Endodermal cell (in vitro differentiated cells): ENCODE data around the gene TCF4. TPM values are rescaled to one million over a fixed set of nuclear protein-coding genes. Genes with fewer than 3 reads are reported as not detected.

Experiments
- DNase-seq: peaks from one replicate; pipeline ENCODE4 v3.0.0-alpha.2; 2017
- H3K27ac ChIP-seq: 2 replicates; pipeline ENCODE4 v1.5.1; 2013; ENCODE audit warnings: mild to moderate bottlenecking, low read depth, low read length, moderate library complexity
- H3K27me3 ChIP-seq: 2 replicates; pipeline ENCODE4 v1.6.1; 2013; ENCODE audit warnings: mild to moderate bottlenecking, low read length, moderate library complexity; ENCODE audit not compliant: insufficient read depth, control insufficient read depth, poor library complexity, severe bottlenecking
- H3K36me3 ChIP-seq: 2 replicates; pipeline ENCODE4 v1.7.0; 2013; ENCODE audit warnings: mild to moderate bottlenecking, low read length, moderate library complexity; ENCODE audit not compliant: control insufficient read depth, insufficient read depth
- H3K4me1 ChIP-seq: one replicate; pipeline ENCODE4 v1.7.0; 2013; ENCODE audit warnings: low read length; ENCODE audit not compliant: control insufficient read depth, insufficient read depth
- H3K4me3 ChIP-seq: 2 replicates; pipeline ENCODE4 v1.5.1; 2013; ENCODE audit warnings: mild to moderate bottlenecking, low read length, moderate library complexity
- H3K9ac ChIP-seq: 2 replicates; pipeline ENCODE4 v1.6.1; 2013; ENCODE audit warnings: mild to moderate bottlenecking, low read length, moderate library complexity; ENCODE audit not compliant: poor library complexity, severe bottlenecking; ENCODE audit errors: extremely low read depth
- H3K9me3 ChIP-seq: 2 replicates; pipeline ENCODE4 v1.6.1; 2013; ENCODE audit warnings: mild to moderate bottlenecking, low read length, moderate library complexity; ENCODE audit not compliant: control insufficient read depth
- H3K27ac Mint-ChIP-seq: 2 replicates; pipeline ENCODE4 v1.8.0; 2020; ENCODE audit warnings: mixed read lengths
- H3K27me3 Mint-ChIP-seq: 2 replicates; pipeline ENCODE4 v1.8.0; 2021; ENCODE audit warnings: mild to moderate bottlenecking, mixed read lengths; ENCODE audit not compliant: insufficient read depth
- H3K36me3 Mint-ChIP-seq: 2 replicates; pipeline ENCODE4 v1.8.0; 2020; ENCODE audit warnings: low read depth, mixed read lengths
- H3K4me1 Mint-ChIP-seq: 2 replicates; pipeline ENCODE4 v1.8.0; 2020; ENCODE audit warnings: mixed read lengths
- H3K4me3 Mint-ChIP-seq: 2 replicates; pipeline ENCODE4 v1.8.0; 2020; ENCODE audit warnings: mild to moderate bottlenecking, moderate library complexity, mixed read lengths
- H3K9me3 Mint-ChIP-seq: 2 replicates; pipeline ENCODE4 v1.8.0; 2020; ENCODE audit warnings: mild to moderate bottlenecking, mixed read lengths
- CTCF ChIP-seq: fragments of 200-600 bp; sonication (generic); conservative IDR thresholded peaks from 2 replicates; pipeline ENCODE4 v1.5.0; 2021; ENCODE audit warnings: antibody characterized with exemption, mild to moderate bottlenecking
- WGBS, 2 experiments: methylation state at CpG; one replicate each; pipeline versions ENCODE4 v1.1.5 to v1.1.7; 2013; ENCODE audit warnings: missing lambda C conversion rate in 2 of 2, mixed read lengths in 1 of 2; ENCODE audit not compliant: insufficient coverage in 1 of 2, insufficient read length in 1 of 2; 5-methylcytosine and 5-hydroxymethylcytosine counted together
- total RNA-seq, 2 donors: library from RNA; stranded (reverse); fragmentation: NEBNext Ultra II Directional in 1 of 2; extraction: Animal tissue kit (Norgen Biotek cat#: 25700) in 1 of 2; gene quantifications; 2 replicates in 1 of 2; 3 replicates in 1 of 2; pipeline ENCODE4 v1.2.1, GENCODE V29; 2021

TCF4 gene
- total RNA-seq, 2 donors from 2014 or later: 40.4 to 58.5 TPM

- H3K27ac ChIP-seq: peak overlapping the region; percentile 76
- peak; percentile 89 for DNase-seq
- H3K36me3 ChIP-seq: no peaks in the 10 kb centered on the region
- H3K4me1 ChIP-seq: no peaks in the 10 kb centered on the region
- WGBS, 2 experiments: 19 to 22% methylated on average over 3 of the region's 3 CpGs
- H3K4me3 ChIP-seq: no peak overlapping the region
- H3K9me3 ChIP-seq: no peaks in the 10 kb centered on the region
- Mint-ChIP-seq H3K9me3 (no peaks in the 10 kb centered on the region), H3K27me3 (no peaks in the 10 kb centered on the region), H3K4me1 (peaks cover 25% of the 10 kb centered on the region), H3K27ac (no peak overlapping the region), H3K36me3 (peaks cover 1% of the 10 kb centered on the region), H3K4me3 (no peak overlapping the region)
- TF ChIP-seq CTCF: no peak
- no peak overlapping the region for H3K9ac ChIP-seq
- no peaks in the 10 kb centered on the region for H3K27me3 ChIP-seq
These were observed 148.9 kb downstream of the TCF4 start for GRCh38 chr18:55439056-55439455.

- H3K9me3 Mint-ChIP-seq: no peaks in the 10 kb centered on the region
- no peak overlapping the region for H3K4me3 Mint-ChIP-seq
- no peaks in the 10 kb centered on the region for H3K27me3 ChIP-seq
- 90 to 100% methylated on average over 1 of the region's 1 CpG for WGBS, 2 experiments
- TF ChIP-seq CTCF: no peak
- no peak overlapping the region for H3K4me3 ChIP-seq
- no peaks in the 10 kb centered on the region for H3K36me3 Mint-ChIP-seq
- no peaks in the 10 kb centered on the region for H3K4me1 ChIP-seq
- H3K36me3 ChIP-seq: no peaks in the 10 kb centered on the region
- H3K9ac ChIP-seq: no peak overlapping the region
- H3K4me1 Mint-ChIP-seq: peaks cover 20% of the 10 kb centered on the region
- no peaks in the 10 kb centered on the region for H3K27me3 Mint-ChIP-seq
- no peak for DNase-seq
- H3K27ac ChIP-seq: no peak overlapping the region
- H3K9me3 ChIP-seq: no peaks in the 10 kb centered on the region
- no peak overlapping the region for H3K27ac Mint-ChIP-seq
These were observed 152.4 kb downstream of the TCF4 start for GRCh38 chr18:55435592-55435991.

GRCh38 chr18:55433648-55434047, 154.3 kb downstream of the TCF4 start:
- H3K27ac Mint-ChIP-seq: no peak overlapping the region
- H3K9ac ChIP-seq: no peak overlapping the region
- H3K27ac ChIP-seq: no peak overlapping the region
- no peak for DNase-seq
- peaks cover 6% of the 10 kb centered on the region for H3K4me1 Mint-ChIP-seq
- no peaks in the 10 kb centered on the region for H3K9me3 Mint-ChIP-seq
- TF ChIP-seq CTCF: no peak
- no peaks in the 10 kb centered on the region for H3K4me1 ChIP-seq
- no peaks in the 10 kb centered on the region for H3K36me3 Mint-ChIP-seq
- no peaks in the 10 kb centered on the region for H3K36me3 ChIP-seq
- 84 to 93% methylated on average over 5 of the region's 5 CpGs for WGBS, 2 experiments
- H3K4me3 Mint-ChIP-seq: no peak overlapping the region
- no peaks in the 10 kb centered on the region for H3K27me3 Mint-ChIP-seq
- no peaks in the 10 kb centered on the region for H3K9me3 ChIP-seq
- no peak overlapping the region for H3K4me3 ChIP-seq
- H3K27me3 ChIP-seq: no peaks in the 10 kb centered on the region
